Stimulated activated CD4-positive, alpha-beta T cell treated with anti-CD3 and anti-CD28 coated beads, Interleukin-2, amount 100 ng/mL, for 4 hours (primary cell): ENCODE data around the gene PIMREG.

ENCODE experiments used
- DNase-seq: peaks from one replicate; pipeline ENCODE4 v3.0.0-alpha.2; 2020; ENCODE audit warnings: low read depth

Gene PIMREG

DNA sequence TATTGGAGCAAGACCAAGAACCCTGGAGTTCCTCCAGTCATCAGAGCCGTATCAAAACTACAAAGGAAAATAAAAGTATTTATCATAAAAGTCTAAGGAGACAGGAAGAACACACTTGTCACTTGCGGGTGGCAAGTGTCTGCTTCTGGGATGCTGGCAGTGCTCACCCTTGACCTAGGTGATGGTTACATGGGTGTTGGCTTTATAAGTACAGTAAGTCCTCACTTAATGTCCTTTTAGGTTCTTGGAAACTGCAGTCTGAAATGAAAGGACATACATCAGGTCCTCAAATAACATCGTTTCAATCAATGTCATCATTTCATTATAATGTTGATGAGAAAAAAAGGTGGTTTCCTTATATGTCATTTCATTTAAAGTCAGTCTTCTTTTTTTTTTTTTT is 6.3 kb upstream of the PIMREG start:
- no peak for DNase-seq

DNA sequence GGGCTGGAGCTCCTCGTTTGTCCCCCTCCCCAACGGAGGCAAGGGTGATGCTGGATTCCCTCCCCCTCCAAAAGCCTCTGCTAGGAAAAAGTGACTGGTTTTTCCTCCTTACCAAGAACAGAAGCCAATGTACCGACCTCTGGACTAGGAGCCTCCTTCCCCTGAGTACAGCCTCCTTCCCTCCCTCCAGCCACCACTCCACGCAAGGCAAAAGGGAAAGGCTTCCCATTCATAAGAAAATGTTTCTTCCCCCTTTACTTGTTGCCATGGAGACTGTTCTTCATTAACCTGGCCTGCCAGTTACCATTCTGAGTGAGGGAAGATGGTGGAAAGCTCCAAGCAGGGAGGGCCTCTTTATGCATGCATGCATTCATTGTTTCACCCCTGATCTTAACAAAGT is 4.3 kb upstream of the PIMREG start:
- DNase-seq = no peak

DNA sequence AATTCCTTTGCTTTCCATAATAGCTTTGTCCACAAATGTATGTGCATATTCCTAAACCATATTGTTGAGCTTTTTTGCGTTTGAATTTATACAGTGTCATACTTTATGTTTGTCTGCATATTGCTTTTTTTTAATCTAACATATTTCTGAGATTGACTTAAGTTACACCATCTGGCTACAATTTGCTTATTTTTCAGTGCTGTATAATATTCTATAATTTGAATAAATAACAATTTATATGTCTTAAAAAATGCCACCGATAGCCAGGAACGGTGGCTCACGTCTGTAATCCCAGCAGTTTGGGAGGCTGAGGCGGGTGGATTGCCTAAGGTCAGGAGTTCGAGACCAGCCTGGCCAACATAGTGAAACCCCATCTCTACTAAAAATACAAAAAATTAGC is 1.5 kb upstream of the PIMREG start:
- no peak for DNase-seq

DNA sequence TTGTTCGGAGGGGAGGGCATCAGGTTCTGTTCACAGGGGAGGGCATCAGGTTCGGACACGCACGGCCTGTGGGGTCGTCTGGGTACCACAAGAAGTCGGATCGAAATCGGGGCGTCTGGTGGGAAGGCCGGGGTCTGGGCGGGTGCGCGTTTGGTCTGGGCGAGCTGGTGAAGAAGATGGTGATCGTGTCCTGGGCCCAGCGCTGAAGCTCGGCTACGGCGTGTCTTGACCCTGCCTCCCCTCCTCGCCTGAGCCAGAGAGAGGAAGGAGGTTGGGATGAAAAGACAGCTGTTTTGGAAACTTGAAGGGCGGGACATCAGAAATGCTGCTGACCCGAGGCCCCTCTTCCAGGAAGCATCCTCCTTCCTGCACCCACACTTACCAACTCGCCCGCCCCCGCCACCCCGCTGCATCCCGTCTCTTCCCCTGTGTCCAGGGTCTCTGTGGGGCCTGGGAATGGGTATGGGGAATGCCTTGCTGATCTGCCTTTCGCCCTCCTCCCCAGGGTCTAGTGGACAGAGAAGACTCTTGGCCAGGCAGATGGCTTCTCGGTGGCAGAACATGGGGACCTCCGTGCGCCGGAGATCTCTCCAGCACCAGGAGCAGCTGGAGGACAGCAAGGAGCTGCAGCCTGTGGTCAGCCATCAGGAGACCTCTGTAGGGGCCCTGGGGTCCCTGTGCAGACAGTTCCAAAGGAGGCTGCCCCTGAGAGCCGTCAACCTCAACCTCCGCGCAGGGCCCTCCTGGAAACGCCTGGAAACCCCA is 498 bp downstream of the PIMREG start:
- DNase-seq = no peak

DNA sequence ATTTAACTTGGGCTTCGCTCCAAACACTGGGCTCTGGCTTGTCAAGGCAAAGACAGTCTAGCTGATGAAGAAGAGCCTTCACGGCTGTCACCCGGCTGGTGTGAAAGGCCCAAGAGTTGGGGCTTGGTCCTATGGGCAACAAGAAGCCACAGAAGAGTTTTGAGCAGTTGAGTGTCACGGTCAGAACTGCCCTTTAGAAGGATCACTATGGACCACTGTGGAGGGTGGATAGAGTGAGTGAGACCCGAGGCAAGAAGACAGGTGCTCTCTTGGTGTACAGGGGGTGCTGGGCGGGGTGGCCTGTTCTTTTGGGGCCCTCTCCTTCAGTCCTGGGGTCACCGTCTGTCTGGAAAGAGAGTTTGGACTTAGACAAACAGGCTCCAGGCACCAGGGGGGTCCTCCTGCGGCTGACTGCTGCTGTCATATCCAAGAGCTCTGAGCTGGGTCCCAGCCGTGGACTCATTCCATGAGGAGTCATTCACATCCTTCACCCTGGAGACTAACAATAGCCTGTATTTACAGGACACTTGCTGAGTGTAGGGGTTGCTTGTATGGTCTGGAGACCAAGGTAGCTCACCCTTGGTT is 2.4 kb downstream of the PIMREG start:
- DNase-seq = no peak

DNA sequence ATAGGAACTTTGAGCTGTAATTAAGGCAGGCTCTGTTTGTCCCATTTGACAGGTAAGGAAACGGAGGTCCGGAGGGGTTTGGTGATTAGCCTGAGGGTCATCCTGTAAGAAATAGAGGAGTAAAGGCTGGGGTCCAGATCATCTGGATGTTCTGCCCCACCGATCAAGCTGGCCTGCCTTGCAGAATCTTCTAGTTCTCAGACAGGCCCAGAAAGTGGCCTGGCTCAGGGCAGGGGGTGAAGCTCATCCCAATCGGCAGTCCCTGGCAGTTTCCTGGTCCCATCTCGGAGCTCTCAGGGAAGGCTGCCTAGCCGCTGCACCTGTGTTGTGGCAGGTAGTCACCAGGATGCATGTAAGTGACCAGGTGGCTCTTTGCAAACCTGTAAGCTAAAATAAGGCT is 4.2 kb downstream of the PIMREG start:
- DNase-seq = no peak

DNA sequence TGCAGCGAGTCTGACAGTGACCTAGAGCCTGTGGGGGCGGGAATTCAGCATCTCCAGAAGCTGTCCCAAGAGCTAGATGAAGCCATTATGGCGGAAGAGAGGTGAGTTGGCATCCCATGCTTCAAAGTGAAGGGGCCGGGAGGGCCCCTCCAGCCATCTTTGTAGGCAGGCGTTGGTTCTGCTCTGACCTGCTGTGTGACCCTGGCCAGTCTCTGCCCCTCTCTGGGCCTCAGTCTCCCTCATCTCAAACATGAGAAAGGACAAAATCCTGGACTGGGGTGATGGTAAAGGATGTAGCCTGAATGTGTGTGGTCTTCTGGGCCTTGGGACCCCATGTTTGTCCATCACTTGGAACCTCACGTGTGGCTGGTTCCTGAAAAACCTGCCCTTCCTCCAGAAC is 5.1 kb downstream of the PIMREG start:
- DNase-seq = no peak

DNA sequence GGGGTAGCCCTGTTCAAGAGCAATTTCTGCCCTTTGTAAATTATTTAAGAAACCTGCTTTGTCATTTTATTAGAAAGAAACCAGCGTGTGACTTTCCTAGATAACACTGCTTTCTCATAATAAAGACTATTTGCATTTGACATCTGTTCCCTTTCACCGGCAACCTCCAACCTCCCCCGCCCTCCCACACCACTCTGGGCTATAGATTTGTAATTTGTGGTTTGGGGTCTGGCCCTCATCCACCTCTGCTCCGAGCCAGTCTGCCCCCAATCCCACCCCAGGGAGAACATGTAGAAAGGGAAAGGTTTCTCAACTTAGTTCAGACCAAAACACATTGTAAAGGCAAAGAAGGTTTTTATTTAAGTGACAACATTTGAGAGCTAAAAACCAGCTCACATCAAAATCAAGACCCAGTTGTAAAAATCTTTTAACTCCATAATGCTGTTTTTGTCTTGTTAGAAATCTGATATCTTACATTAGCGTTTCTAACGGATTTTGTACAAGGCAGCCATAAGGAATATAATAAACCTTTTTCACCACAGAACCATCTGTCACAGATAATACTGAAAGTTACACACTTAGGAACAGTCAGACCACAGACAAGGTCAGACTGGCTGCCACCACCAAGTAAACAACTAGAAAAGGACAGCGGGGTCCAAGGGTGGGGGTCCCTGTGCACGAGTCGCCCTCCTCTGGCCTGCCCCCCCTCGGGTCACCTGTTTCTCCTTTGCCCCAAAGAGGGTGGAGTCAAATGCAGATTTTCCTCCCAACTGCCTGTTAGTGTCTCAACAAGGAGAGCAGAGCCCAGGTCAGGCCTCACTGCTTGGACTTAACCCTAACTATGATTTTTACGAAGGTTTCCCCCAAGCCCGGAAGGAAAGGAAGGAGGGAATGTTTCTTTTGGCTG is 6.9 kb downstream of the PIMREG start:
- DNase-seq = no peak

DNA sequence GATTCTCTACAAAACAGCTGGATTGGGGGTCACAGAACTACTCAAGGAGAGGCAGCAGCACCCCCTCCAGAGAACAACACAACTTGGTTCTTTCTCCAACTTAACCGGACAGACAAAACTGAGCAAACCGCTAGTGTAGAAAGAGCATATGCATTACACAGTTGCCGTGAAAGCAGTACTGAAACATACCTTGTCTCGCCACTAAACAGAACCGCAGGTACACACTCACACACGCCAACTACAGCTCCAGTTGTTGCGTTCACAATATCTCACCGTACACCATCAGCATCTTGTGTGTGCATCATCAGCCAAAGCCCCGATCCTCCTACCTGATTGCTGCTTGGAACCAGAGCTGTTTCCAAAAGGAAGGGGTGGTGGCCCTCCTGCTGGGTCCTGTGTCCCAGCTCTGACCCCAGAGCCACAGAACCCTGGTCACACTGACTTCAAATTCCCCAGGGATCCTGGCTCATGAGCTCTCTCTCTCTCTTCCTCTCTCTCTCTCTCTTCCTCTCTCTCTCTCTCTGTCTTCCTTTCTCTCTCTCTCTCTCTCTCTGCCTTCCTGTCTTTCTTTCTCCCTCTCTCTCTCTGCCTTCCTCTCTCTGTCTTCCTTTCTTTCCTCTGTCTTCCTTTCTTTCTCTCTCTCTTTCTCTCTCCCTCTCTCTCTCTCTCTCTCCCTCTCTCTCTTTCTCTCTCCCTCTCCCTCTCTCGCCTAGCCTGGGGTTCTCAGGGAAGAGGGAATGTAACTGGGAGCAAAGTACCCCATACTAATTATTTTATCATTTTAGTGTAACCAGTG is 8.4 kb downstream of the PIMREG start:
- DNase-seq = no peak

DNA sequence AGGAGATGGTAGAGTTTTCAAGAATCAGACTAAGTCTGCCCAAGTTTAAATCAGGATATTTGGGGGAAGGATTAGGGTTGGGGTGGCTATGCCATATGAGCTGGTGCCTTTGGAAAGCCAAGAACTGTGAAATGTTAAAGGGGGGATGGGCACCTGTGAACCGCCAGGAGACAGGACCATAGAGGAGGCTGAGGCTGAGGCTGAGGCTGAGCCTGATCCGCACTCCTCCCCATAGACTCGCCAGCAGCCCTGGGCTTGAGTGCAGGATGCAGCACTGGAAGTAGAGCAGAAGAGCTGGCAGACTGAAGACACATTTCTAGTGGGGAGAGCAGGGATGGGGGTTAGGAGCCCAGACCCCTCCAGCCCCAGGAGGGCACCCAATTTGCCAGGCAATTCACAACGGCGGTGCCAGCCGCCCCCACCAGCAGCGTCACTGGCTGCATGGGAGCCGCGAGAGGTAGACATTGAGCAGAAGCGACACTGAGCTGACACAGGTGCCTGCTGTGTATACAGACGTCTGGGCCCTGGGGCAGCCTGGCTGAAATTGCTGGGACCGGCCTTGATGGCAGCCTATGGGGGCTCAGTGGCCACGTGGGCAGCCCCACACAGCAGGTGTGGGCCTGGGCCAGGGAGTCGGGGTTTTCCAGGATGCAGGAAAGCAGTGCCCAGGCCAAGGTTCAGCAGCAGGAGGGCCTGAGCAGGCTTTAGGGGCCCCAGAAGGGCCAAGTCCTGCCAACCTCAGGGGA is 9.2 kb downstream of the PIMREG start:
- no peak for DNase-seq

DNA sequence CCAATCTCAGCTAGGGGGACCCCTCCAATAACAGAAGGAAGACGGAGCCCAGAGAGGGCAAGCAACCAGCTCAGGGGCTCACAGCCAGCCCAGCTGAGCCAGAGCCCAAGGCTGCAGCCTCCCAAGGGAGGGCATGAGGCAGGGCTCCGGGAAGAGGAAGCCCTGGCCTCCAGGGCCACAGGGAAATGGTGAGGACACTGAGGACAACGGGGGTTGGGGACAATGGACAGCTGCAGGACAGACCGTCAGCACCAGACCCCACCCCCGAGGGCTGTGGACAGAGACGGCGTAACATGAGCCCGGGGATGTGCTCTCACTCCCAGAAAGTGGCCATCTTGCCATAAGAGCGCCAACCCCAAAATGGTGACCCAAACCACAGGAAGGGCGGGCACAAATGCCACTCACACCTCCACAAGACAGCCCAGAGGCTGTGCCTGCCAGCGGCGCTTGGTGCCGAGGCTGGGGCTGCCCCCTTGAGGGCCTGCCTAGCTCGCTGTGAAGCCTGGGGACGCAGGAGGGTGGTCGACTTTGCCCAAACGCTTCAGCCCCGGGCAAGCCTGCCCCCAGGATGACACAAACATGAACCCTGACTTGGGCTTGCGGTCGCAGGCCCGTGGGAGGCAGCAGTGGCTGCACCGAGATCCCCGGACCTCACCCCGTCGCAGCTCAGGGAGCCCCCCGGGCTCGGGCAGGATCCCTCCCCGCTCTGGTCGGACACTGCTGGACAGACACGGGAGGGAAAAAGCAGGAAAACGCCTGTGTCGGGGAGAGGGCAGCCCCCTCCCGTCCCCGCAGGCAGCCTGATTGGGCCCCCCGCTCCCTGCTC is 10.5 kb downstream of the PIMREG start:
- no peak for DNase-seq

DNA sequence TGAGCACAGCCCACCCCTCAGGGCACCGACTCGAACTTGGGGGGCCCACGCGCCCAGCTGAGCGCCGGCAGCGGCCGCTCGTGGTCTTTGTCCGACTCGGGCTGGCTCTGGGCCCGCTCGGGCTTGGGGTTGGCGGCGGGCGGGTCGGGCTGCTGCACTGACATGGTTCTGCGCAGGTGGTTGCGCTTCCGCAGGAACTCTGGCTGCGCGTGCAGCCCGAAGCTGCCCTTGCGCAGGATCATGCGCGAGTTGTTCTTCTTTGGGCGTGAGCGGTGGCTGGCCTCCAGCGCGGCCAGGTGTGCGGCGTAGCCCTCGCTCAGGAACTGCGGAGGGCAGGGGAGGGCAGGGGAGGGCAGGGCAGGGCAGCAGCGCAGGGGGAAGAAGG is 11.1 kb downstream of the PIMREG start:
- DNase-seq = peak; percentile 15

DNA sequence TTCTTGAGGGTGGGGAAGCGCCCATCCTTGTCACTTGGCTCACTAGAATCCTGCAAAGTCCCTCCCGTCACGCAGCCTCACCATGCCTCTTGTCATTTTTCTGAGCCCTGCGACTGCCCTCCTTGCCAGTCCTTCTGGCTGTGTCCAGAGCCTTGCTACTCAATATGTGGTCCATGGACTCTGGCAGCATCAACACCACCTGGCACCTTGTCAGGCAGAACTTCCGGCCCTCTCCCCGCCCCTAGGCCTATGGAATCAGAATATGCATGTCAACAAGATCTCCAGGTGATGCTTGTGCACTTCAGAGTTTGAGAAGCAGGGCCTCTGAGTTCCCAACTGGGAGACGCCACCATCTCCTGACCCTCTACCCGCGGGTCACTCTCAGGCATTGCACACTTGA is 12.1 kb downstream of the PIMREG start:
- no peak for DNase-seq

DNA sequence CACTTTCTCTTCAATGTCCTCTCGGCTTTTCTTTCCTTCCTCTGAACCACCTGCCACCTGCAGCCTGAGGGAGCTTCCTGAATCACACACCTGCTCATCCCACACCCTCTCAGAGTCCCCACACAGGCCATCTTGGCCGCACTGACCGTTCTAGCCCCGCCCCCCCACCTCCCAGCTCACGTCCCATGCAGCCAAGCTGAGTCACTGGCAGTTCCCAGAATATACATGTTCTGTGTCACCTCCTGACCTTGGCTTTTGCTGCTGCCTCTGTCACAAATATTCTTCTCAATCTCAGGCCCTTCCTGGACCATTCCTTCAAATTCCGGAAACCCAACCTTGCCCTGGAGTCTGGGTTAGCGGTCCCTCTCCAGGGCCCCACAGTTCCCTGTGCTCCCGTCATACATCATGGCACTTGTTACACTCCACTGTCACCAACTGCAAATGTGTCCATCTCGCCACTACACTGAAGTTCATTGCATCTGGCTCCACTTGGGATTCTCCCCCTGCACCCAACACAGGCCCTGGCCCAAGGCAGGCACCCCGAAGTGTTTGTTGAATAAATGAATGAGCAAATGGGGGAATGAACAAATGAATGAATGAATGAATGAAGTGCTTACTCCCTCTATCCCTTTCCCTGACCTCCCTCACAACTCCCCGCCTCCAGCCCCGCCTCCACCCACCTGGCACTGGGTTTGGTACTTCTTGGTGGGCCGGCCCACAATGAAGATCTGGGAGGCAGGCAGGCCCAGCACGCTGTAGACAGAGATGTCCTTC is 12.8 kb downstream of the PIMREG start:
- DNase-seq = no peak

DNA sequence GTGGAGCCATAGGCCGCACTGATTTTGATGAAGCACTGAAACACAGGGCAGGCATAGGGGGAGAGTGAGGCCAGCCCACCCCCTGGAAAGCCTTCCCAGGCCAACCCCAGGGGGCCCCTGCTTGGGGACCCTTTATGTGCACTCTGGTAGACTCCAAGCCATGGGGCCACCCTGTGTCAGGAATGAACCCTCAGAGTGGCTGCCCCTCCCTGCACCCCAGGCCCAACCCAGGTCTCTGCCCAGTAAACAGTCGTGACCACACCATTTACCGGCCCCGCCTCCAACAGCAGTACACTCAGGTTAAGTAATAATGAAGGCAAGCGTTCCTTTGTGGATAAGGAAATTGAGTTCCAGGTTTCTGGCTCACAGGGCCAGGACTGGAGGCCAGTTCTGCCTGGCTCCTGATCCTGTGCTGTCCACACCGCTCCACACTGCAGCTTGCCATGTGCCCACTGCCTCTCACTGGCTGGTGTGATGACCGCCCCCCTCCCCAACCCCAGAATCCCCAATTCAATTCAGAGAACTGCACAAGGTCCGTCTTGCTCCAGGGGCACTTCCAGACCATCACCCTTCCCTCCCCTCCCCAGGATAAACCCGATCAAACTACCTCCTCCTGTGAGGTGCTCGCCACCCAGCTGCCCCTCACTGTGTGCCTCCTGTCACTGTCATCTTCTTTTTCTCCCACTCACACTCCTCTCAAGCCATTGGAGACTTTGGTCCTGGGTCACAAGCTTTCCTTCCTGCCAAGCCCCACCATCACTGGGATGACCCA is 13.6 kb downstream of the PIMREG start:
- no peak for DNase-seq

DNA sequence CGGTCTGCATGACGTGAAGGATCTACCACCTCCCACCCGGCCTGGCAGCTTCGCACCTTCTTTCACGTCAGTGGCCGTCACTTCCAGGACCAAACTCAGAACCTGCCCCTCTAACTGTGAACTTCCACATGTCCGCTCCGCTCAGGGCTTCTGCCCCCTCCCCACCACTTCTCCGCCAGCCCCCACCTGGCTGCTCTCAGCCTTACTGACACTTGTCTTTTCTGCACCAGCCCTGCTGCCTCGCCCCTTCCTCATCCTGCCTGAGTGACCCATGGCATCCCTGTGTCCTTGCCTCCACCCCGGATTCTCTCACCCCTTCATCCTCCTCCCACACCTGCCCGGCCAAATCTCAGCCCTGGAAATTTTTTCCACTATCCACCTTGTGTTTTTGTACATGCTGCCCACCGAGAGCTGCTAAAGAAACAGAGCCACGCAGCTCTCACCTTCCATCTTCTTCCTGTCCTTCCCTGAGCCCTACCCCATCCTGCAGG is 14.2 kb downstream of the PIMREG start:
- no peak for DNase-seq

DNA sequence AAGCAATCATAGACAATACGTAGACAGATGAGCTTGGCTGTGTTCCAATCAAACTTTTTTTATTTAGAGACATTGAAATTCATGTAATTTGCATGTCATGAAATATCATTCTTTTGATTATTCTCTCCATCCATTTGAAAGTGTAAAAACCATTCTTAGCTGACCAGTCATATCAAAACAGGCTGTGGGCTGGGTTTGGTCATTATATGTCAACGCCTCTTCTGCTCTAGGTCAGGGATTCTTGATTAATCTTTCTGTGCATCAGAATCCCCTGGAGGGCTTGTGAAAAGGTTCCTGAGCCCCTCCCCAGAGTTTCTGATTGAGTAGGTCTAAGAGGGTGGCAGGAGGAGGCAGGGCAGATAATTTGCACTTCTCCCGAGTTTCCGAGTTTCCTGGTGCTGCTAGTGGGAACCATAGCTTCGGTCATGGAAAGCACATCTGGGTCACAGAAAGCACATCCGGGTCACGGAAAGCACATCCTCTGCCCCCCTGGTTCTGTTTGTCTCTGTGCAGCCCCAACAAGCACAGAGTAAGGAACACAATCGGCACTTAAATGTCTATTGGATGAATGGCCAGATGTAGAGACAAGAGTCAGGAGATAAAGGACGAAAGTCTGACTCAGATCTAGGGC is 16.4 kb downstream of the PIMREG start:
- DNase-seq = no peak

DNA sequence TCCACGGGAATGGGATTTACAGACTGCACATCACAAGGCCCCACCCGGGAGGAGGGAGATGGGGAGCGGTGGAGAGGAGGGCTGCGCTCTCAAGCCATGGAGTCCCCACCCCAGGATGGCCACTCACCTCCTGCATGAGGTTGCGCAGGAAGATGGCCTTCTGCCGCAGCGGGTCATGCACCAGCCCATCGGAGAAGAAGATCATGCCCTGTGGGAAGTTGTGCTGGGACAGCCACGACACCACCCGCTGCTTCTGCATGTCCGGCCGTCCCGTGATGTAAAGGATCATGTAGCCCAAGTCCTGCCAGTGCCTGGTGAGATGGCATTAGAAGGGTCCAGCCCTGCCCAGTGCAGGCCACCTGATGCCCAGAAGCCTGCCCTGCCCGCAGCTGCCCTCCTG is 17.0 kb downstream of the PIMREG start:
- DNase-seq = no peak
